HCT116 (cell line): ENCODE measurements around the gene ANKRD60. TPM values are rescaled to one million over a fixed set of nuclear protein-coding genes. Genes with fewer than 3 reads are reported as not detected.

Experiments
- ATAC-seq: fragments of 200-7000 bp; cut with Tn5 transposase; 2 replicates; pipeline ENCODE4 v1.9.1; 2020; ENCODE audit warnings: mild to moderate bottlenecking, moderate library complexity
- BruUV-seq: library from RNA; stranded (reverse); fragments of 400-500 nt; replicated peaks from 2 replicates; lab custom pipeline; 2021; lab: Mats Ljungman, UMichigan
- CTCF ChIA-PET: fragments of 300-600 bp; sonication (Branson Sonifier 250); formaldehyde crosslinking; loops from one replicate; lab custom pipeline; 2021; ENCODE audit warnings: antibody characterized with exemption; lab: Charles Lee
- POLR2A ChIA-PET: fragments of 300-600, 350-600 bp; sonication (Branson Sonifier 250); formaldehyde crosslinking; loops from one replicate; lab custom pipeline; 2021; ENCODE audit warnings: antibody characterized with exemption; lab: Charles Lee
- RAD21 ChIA-PET, 2 experiments: fragments of 300-600 bp; sonication (Branson Sonifier 250); formaldehyde crosslinking; loops; one replicate each; lab custom pipeline; 2023; ENCODE audit warnings: low total read pairs in 2 of 2; ENCODE audit not compliant: uncharacterized antibody in 2 of 2, unreplicated experiment in 2 of 2, low non-redundant PET in 1 of 2; lab: Charles Lee
- DNase-seq: peaks from one replicate; pipeline ENCODE4 v3.0.0-alpha.2; 2010; ENCODE audit warnings: low read depth, low spot score
- H2AFZ ChIP-seq: fragments of 200-600 bp; shearing (Covaris generic), sonication (generic); 2 replicates; pipeline ENCODE4 v1.6.1; 2017; ENCODE audit warnings: low read depth, mixed run types, mixed read lengths, antibody characterized with exemption, low read length; ENCODE audit not compliant: poor library complexity, severe bottlenecking
- H3K27ac ChIP-seq: 2 replicates; pipeline ENCODE4 v1.5.1; 2012; ENCODE audit warnings: low read depth, low read length
- H3K27me3 ChIP-seq: fragments of 200-600 bp; sonication (generic); 2 replicates; pipeline ENCODE4 v1.6.1; 2016; ENCODE audit warnings: mixed run types, low read length, mixed read lengths; ENCODE audit not compliant: insufficient read depth
- H3K36me3 ChIP-seq, 2 experiments: fragments of 200-500 bp in 1 of 2; fragments of 200-600 bp in 1 of 2; sonication (Bioruptor generic) in 1 of 2; sonication (generic) in 1 of 2; 2 replicates each; pipeline versions ENCODE4 v1.5.1 to v1.6.1; 2014 to 2016; ENCODE audit warnings: low read length in 2 of 2, inconsistent platforms in 1 of 2, mixed read lengths in 1 of 2, mixed run types in 1 of 2; ENCODE audit not compliant: insufficient read depth in 2 of 2, control insufficient read depth in 1 of 2
- H3K4me1 ChIP-seq, 2 experiments: fragments of 200-600 bp in 1 of 2; sonication (generic) in 1 of 2; 2 replicates each; pipeline versions ENCODE4 v1.5.1 to v1.6.1; 2012 to 2017; ENCODE audit warnings: low read length in 2 of 2, inconsistent platforms in 1 of 2, mild to moderate bottlenecking in 1 of 2, mixed read lengths in 1 of 2, mixed run types in 1 of 2, moderate library complexity in 1 of 2; ENCODE audit not compliant: insufficient read depth in 2 of 2, control insufficient read depth in 1 of 2
- H3K4me2 ChIP-seq: fragments of 200-600 bp; sonication (generic); 2 replicates; pipeline ENCODE4 v1.6.1; 2017; ENCODE audit warnings: mixed run types, low read length, mixed read lengths
- H3K4me3 ChIP-seq, 2 experiments: fragments of 200-600 bp in 1 of 2; sonication (generic) in 1 of 2; replicated peaks in 1 of 2; 2 replicates each; pipeline ENCODE4 v1.5.1; 2011 to 2016; ENCODE audit warnings: low read length in 2 of 2, control low read depth in 1 of 2, low read depth in 1 of 2, mild to moderate bottlenecking in 1 of 2, mixed read lengths in 1 of 2, mixed run types in 1 of 2
- H3K79me2 ChIP-seq: fragments of 200-600 bp; sonication (generic); 2 replicates; pipeline ENCODE4 v1.6.1; 2017; ENCODE audit warnings: mild to moderate bottlenecking, mixed run types, low read length, moderate library complexity, mixed read lengths; ENCODE audit not compliant: insufficient read depth
- H3K9ac ChIP-seq: fragments of 200-600 bp; sonication (generic); 2 replicates; pipeline ENCODE4 v1.6.1; 2016; ENCODE audit warnings: low read length, mixed read lengths
- H3K9me2 ChIP-seq: fragments of 200-600 bp; sonication (generic), shearing (Covaris generic); 2 replicates; pipeline ENCODE4 v1.6.1; 2017; ENCODE audit warnings: mixed run types, mild to moderate bottlenecking, moderate library complexity; ENCODE audit not compliant: insufficient read depth
- H3K9me3 ChIP-seq, 2 experiments: fragments of 200-500 bp in 1 of 2; fragments of 200-600 bp in 1 of 2; sonication (Bioruptor generic) in 1 of 2; sonication (generic) in 1 of 2; 2 replicates each; pipeline ENCODE4 v1.6.1; 2014 to 2017; ENCODE audit warnings: low read length in 2 of 2, mixed read lengths in 2 of 2, inconsistent platforms in 1 of 2, low read depth in 1 of 2, mild to moderate bottlenecking in 1 of 2, mixed run types in 1 of 2, moderate library complexity in 1 of 2; ENCODE audit not compliant: control insufficient read depth in 1 of 2, insufficient read depth in 1 of 2
- H4K20me1 ChIP-seq: fragments of 200-600 bp; sonication (generic), shearing (Covaris generic); 2 replicates; pipeline ENCODE4 v1.6.1; 2017; ENCODE audit warnings: mixed run types, mild to moderate bottlenecking, moderate library complexity; ENCODE audit not compliant: insufficient read depth
- ATF3 ChIP-seq: IDR thresholded peaks from 2 replicates; pipeline ENCODE4 v1.6.1; 2012
- CEBPB ChIP-seq: IDR thresholded peaks from 2 replicates; pipeline ENCODE4 v1.6.1; 2012; ENCODE audit warnings: low read depth
- EGR1 ChIP-seq: IDR thresholded peaks from 2 replicates; pipeline ENCODE4 v1.6.1; 2012; ENCODE audit warnings: low read depth
- ELF1 ChIP-seq: IDR thresholded peaks from 2 replicates; pipeline ENCODE4 v1.6.1; 2012; ENCODE audit warnings: low read depth, borderline replicate concordance
- EZH2phosphoT487 ChIP-seq: fragments of 200-600 bp; IDR thresholded peaks from 2 replicates; pipeline ENCODE4 v1.6.1; 2018; ENCODE audit warnings: antibody characterized with exemption, borderline replicate concordance
- FOSL1 ChIP-seq: IDR thresholded peaks from 2 replicates; pipeline ENCODE4 v1.6.1; 2012; ENCODE audit warnings: low read depth
- POLR2A ChIP-seq: IDR thresholded peaks from 2 replicates; pipeline ENCODE4 v1.7.0; 2011; ENCODE audit warnings: borderline replicate concordance; ENCODE audit not compliant: insufficient read depth, insufficient read length; ENCODE audit errors: extremely low read depth
- POLR2AphosphoS5 ChIP-seq: IDR thresholded peaks from 2 replicates; pipeline ENCODE4 v1.6.1; 2011; ENCODE audit warnings: mild to moderate bottlenecking, low read depth, low read length, moderate library complexity
- RAD21 ChIP-seq: IDR thresholded peaks from 2 replicates; pipeline ENCODE4 v1.6.1; 2012; ENCODE audit warnings: low read depth, mild to moderate bottlenecking
- SIN3A ChIP-seq: IDR thresholded peaks from 2 replicates; pipeline ENCODE4 v1.6.1; 2012; ENCODE audit warnings: low read depth
- YY1 ChIP-seq: IDR thresholded peaks from 2 replicates; pipeline ENCODE4 v1.6.1; 2011; ENCODE audit warnings: low read length, low read depth, moderate library complexity, mild to moderate bottlenecking; ENCODE audit not compliant: insufficient replicate concordance; ENCODE audit errors: extremely low read depth
- ZFX ChIP-seq: fragments of 450-650 bp; IDR thresholded peaks from 2 replicates; pipeline ENCODE4 v1.6.1; 2017
- intact Hi-C: fragments of 100-400 bp; cut with micrococcal nuclease; formaldehyde crosslinking; loops from 2 replicates; pipeline ENCODE4 v1.10.0; 2022
- total RNA-seq: library from RNA; stranded (reverse); gene quantifications from one replicate; pipeline ENCODE4 v1.2.1, GENCODE V29; 2021; ENCODE audit not compliant: unreplicated experiment

Gene ANKRD60
- total RNA-seq, 1 experiment from 2014 or later = not detected

GRCh38 chr20:58205850-58206249, 22.6 kb downstream of the ANKRD60 start:
- DNase-seq (no peak), ATAC-seq (no peak)
- no peaks in the 10 kb centered on the region for H3K79me2 ChIP-seq
- BruUV-seq = no TSS peak
- TF ChIP-seq ELF1 (no peak), EZH2phosphoT487 (no peak), SIN3A (no peak), EGR1 (no peak), FOSL1 (no peak), YY1 (no peak), ATF3 (no peak), RAD21 (no peak), POLR2A (no peak), POLR2AphosphoS5 (no peak), ZFX (no peak)
- H3K4me2 ChIP-seq = no peak overlapping the region
- H4K20me1 ChIP-seq = no peaks in the 10 kb centered on the region
- no peaks in the 10 kb centered on the region for H3K36me3 ChIP-seq
- no peak overlapping the region for H3K9ac ChIP-seq
- H3K4me3 ChIP-seq = no peak overlapping the region
- no peak overlapping the region for H3K27ac ChIP-seq
- ChIA-PET POLR2A (no interaction called here), CTCF (no interaction called here), RAD21 (no interaction called here)
- H3K9me2 ChIP-seq = no peaks in the 10 kb centered on the region
- H3K4me1 ChIP-seq = no peaks in the 10 kb centered on the region
- H3K9me3 ChIP-seq = no peaks in the 10 kb centered on the region
- no peak overlapping the region for H2AFZ ChIP-seq
- H3K27me3 ChIP-seq = peaks cover 12% of the 10 kb centered on the region; the same call in 1 of the 2 replicates
- intact Hi-C loops = loop anchor here (10.0 kb wide), 1 partner anchor 581 kb away; the partner anchor contains the start of gene ZBP1

DNA sequence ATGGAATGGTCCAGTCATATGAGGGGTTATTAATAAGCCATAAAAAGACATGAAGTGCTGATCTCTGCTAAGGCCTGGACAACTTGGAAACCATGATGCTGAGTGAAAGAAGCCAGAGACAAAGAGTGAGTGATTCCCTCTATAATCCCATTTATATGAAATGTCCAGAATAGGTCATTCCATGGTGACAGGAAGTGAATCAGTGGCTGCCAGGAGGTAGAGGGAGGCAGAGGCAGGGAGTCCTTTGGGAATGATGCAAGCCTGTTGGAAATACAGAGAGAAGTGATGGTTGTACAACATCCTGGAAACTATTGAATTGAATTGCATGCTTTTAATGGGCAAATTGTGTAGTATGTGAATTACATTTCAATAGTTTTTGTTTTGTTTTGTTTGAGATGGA, 26.4 kb downstream of the ANKRD60 start:
- Histone ChIP-seq H3K9ac (no peak overlapping the region), H3K27ac (no peak overlapping the region), H3K36me3 (no peaks in the 10 kb centered on the region), H3K9me2 (no peaks in the 10 kb centered on the region), H3K9me3 (no peaks in the 10 kb centered on the region), H4K20me1 (no peaks in the 10 kb centered on the region), H3K4me1 (no peaks in the 10 kb centered on the region), H3K4me3 (no peak overlapping the region), H2AFZ (no peak overlapping the region), H3K4me2 (no peak overlapping the region), H3K79me2 (no peaks in the 10 kb centered on the region), H3K27me3 (peaks cover 16% of the 10 kb centered on the region; the same call in 1 of the 2 replicates)
- CTCF ChIA-PET = interaction anchor here (0.7 kb wide), 1 partner anchor 578 kb away, joined by 3 read pairs; no protein-coding TSS in a partner anchor
- no peak for DNase-seq
- no peak for ATAC-seq
- no peak for TF ChIP-seq CEBPB
- intact Hi-C loops = loop anchor here (10.0 kb wide), 1 partner anchor 577 kb away; the partner anchor contains the start of gene ZBP1
- POLR2A ChIA-PET = no interaction called here
- no TSS peak for BruUV-seq
- RAD21 ChIA-PET = no interaction called here
